Vagina (tissue), 2 donors: ENCODE results near the gene POLL. TPM values are rescaled to one million over a fixed set of nuclear protein-coding genes. Genes with fewer than 3 reads are reported as not detected.

Source experiments
- DNase-seq, 2 donors: peaks; one replicate each; pipeline ENCODE4 v3.0.0-alpha.2; 2017; ENCODE audit errors: extremely low spot score in 2 of 2
- H3K27ac ChIP-seq: fragments of 200-600 bp; sonication (generic); one replicate; pipeline ENCODE4 v1.5.1; 2019
- H3K27me3 ChIP-seq: fragments of 200-600 bp; sonication (generic); one replicate; pipeline ENCODE4 v1.5.1; 2019
- H3K36me3 ChIP-seq, 2 donors: fragments of 200-600 bp; sonication (generic); one replicate each; pipeline ENCODE4 v1.5.1; 2017 to 2019
- H3K4me1 ChIP-seq: fragments of 200-600 bp; sonication (generic); one replicate; pipeline ENCODE4 v1.5.1; 2019
- H3K4me3 ChIP-seq, 2 donors: fragments of 200-600 bp; sonication (generic); 1 replicate in 1 of 2; 2 replicates in 1 of 2; pipeline ENCODE4 v1.5.1; 2016 to 2019
- H3K9me3 ChIP-seq: fragments of 200-600 bp; sonication (generic); one replicate; pipeline ENCODE4 v1.5.1; 2019
- CTCF ChIP-seq, 3 experiments: fragments of 450-650 bp in 2 of 3; fragments of 200-600 bp in 1 of 3; sonication (generic) in 1 of 3; IDR thresholded peaks; one replicate each; pipeline ENCODE4 v1.5.1; 2017 to 2019; ENCODE audit warnings: antibody characterized with exemption in 3 of 3, mild to moderate bottlenecking in 2 of 3, moderate library complexity in 2 of 3
- POLR2A ChIP-seq, 2 donors: fragments of 450-650 bp; IDR thresholded peaks; one replicate each; pipeline ENCODE4 v1.6.1; 2017; ENCODE audit warnings: antibody characterized with exemption in 2 of 2, mild to moderate bottlenecking in 2 of 2, moderate library complexity in 2 of 2
- POLR2AphosphoS5 ChIP-seq, 2 donors: sonication (generic); formaldehyde crosslinking; IDR thresholded peaks; one replicate each; pipeline ENCODE4 v1.9.0; 2017; ENCODE audit warnings: antibody characterized with exemption in 2 of 2, mild to moderate bottlenecking in 2 of 2, low read depth in 1 of 2; ENCODE audit not compliant: insufficient read depth in 1 of 2
- intact Hi-C: fragments of 100-400 bp; cut with DNase I; formaldehyde crosslinking; loops from one replicate; pipeline ENCODE4 v1.15.1; 2023
- total RNA-seq: library from RNA; depleted of rRNA; stranded (reverse); fragments of >200 nt; gene quantifications from one replicate; pipeline ENCODE4 v1.2.3, GENCODE V29; 2016

Gene POLL
- total RNA-seq, 1 donor from 2014 or later = 21.1 TPM

GRCh38 chr10:101577121-101577871 is 10.8 kb downstream of the POLL start:
- H3K9me3 ChIP-seq = peaks cover 7% of the 10 kb centered on the region
- no peak for DNase-seq
- no peaks in the 10 kb centered on the region for H3K4me1 ChIP-seq
- intact Hi-C loops = no loop called here
- H3K4me3 ChIP-seq = no peak overlapping the region
- H3K36me3 ChIP-seq = peaks cover 0 to 35% of the 10 kb centered on the region in 2 donors
- TF ChIP-seq POLR2AphosphoS5 (IDR thresholded peaks at IDR 0.05; ENCODE audit: insufficient read depth in 1 of 2, low read depth in 1 of 2) = no peak
- TF ChIP-seq CTCF (IDR thresholded peaks at IDR 0.05) = no peak
- no peak for TF ChIP-seq POLR2A (IDR thresholded peaks at IDR 0.05)
- no peak overlapping the region for H3K27ac ChIP-seq
- no peaks in the 10 kb centered on the region for H3K27me3 ChIP-seq

GRCh38 chr10:101576211-101576863 is 11.7 kb downstream of the POLL start:
- intact Hi-C loops = no loop called here
- peaks cover 0 to 26% of the 10 kb centered on the region in 2 donors for H3K36me3 ChIP-seq

GRCh38 chr10:101575580-101576210 is 12.4 kb downstream of the POLL start:
- DNase-seq = no peak
- H3K27me3 ChIP-seq = no peaks in the 10 kb centered on the region
- intact Hi-C loops = no loop called here
- H3K36me3 ChIP-seq = peaks cover 0 to 20% of the 10 kb centered on the region in 2 donors
- TF ChIP-seq POLR2AphosphoS5 (IDR thresholded peaks at IDR 0.05; ENCODE audit: insufficient read depth in 1 of 2, low read depth in 1 of 2) = no peak
- no peak for TF ChIP-seq POLR2A (IDR thresholded peaks at IDR 0.05)
- no peak for TF ChIP-seq CTCF (IDR thresholded peaks at IDR 0.05)
- H3K4me3 ChIP-seq = no peak overlapping the region
- H3K9me3 ChIP-seq = peaks cover 7% of the 10 kb centered on the region
- no peak overlapping the region for H3K27ac ChIP-seq
- H3K4me1 ChIP-seq = peaks cover 4% of the 10 kb centered on the region

More at GRCh38 chr10:101576211-101576863, 11.7 kb downstream of the POLL start:
- no peak for DNase-seq
- Histone ChIP-seq H3K27me3 (no peaks in the 10 kb centered on the region), H3K9me3 (peaks cover 7% of the 10 kb centered on the region), H3K4me1 (no peaks in the 10 kb centered on the region), H3K4me3 (no peak overlapping the region), H3K27ac (no peak overlapping the region)
- TF ChIP-seq POLR2A (IDR thresholded peaks at IDR 0.05) (no peak), POLR2AphosphoS5 (IDR thresholded peaks at IDR 0.05; ENCODE audit: insufficient read depth in 1 of 2, low read depth in 1 of 2) (no peak), CTCF (IDR thresholded peaks at IDR 0.05) (no peak)

- no peak overlapping the region for H3K4me3 ChIP-seq
- H3K36me3 ChIP-seq = peaks cover 0 to 15% of the 10 kb centered on the region in 2 donors
- no peaks in the 10 kb centered on the region for H3K27me3 ChIP-seq
- no peak overlapping the region for H3K27ac ChIP-seq
- intact Hi-C loops = no loop called here
- peaks cover 9% of the 10 kb centered on the region for H3K4me1 ChIP-seq
- DNase-seq = no peak
- TF ChIP-seq CTCF (IDR thresholded peaks at IDR 0.05) (no peak), POLR2AphosphoS5 (IDR thresholded peaks at IDR 0.05; ENCODE audit: insufficient read depth in 1 of 2, low read depth in 1 of 2) (no peak), POLR2A (IDR thresholded peaks at IDR 0.05) (no peak)
- peaks cover 7% of the 10 kb centered on the region for H3K9me3 ChIP-seq
Measured at GRCh38 chr10:101575091-101575490, 13.0 kb downstream of the POLL start.
